HG03558 (cell line): ENCODE measurements around the gene EPB41L4A.

Experiments
- ATAC-seq: cut with Tn5 transposase; IDR thresholded peaks from one replicate; pipeline ENCODE4 v1.9.1; 2021; ENCODE audit warnings: moderate number of reproducible peaks; ENCODE audit not compliant: unreplicated experiment; ENCODE audit errors: extremely low read depth

Gene EPB41L4A

DNA sequence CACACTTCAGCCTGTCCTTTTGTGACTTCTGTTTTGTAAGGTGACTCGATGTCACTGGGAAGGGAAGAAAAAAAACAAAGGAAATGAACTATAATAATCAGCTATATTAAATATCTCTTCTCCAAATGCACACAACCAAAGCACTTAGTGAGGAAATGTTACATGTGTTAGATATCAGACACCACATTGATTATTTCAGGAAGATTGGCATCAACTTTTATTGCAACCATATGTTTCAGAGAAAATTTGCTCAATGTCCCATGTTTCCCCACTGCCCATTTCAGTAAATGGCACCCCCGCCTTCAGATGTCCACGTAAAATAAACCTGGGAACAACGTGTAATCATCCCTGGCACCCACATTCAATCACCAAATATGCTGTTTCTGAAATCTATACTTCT is 151.8 kb downstream of the EPB41L4A start:
- ATAC-seq, result no peak

DNA sequence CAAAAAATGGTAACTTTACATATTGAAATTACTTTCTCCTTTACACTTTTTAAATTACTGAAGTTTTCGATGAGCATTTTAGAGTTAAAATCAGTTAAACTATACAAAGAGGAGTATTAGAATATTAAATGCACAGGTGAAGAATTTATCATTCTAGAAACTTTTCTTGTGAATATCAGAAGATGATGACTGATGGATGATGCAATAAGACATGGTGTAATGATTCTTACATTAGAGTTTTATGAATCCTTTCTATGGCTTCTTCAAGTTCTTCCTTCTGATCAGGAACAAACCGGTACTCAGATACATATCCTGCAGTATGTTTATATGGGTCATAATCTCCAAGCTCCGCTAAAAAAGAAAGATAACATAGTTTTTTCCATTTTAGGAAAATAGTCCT is 154.4 kb downstream of the EPB41L4A start:
- no peak for ATAC-seq

DNA sequence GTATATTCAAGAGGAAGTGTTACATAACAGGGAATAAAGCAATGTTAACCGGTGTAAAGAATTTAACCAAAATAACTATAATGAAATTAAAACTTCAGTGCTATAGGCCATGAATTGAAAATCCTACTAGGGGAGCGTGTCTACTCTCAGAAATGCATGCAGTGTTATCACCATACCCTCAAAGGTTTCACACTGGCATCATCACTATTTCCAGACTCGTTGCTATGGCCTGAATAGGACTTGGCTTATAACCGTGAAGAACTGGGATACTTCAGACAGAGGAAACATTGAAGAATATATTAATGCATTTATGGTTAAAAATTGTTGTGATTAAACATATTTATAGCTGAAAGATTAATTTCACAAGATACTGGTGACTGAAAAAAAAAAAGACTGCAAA is 154.9 kb downstream of the EPB41L4A start:
- no peak for ATAC-seq

DNA sequence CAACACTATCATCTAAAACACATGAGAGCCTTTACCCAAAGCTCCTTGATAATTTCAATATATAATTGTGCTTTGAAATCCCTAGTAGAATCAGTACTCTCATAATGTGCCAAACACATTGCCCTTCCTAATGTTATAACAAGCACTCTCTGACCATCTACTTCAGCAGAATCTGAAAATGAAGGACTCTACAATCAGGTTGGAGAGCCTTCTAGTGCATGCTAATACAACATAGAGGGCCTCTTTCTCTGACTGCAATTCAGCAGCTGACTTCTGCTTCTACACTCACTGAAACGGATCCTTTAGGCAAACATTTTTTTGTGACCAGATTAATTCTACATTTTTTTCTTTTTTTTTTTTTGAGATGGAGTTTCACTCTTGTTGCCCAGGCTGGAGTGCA is 155.6 kb downstream of the EPB41L4A start:
- no peak for ATAC-seq

DNA sequence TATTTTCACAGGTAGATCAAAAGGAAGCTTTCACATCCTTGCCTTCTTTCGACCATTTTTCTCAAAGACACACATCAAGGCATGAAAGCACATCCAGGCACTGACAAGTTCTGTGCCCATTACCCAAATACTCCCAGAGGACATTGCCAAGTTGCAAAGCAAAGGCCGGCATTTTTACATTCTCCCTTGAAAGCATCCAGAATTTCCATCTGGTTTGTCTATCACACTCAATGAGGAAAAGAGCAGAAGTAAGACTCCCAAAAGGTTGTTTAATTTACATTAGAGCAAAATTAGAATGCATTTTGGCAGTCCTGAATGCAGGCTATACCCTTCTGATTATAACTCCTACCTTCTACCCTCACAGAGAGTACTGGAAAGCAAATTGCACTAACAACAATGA is 160.5 kb downstream of the EPB41L4A start:
- ATAC-seq, result no peak

DNA sequence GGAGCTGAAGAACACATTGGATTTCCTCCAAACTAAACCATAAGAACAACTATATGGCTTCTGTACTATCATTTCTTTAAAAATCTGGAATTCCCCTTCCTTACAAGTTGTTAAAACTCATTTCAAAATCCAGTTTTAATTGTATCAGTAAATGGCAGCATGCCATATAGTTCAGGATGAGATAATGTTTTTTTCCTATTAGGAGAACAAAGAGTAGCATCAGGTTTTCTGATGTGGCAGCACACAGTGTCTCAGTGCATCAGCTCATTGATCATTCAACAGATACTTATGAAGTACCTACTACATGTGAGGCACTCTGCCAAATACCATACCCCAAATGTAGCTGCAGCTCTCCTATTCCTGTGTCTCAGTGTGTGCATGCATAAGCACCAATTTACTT is 161.1 kb downstream of the EPB41L4A start:
- ATAC-seq, result no peak

DNA sequence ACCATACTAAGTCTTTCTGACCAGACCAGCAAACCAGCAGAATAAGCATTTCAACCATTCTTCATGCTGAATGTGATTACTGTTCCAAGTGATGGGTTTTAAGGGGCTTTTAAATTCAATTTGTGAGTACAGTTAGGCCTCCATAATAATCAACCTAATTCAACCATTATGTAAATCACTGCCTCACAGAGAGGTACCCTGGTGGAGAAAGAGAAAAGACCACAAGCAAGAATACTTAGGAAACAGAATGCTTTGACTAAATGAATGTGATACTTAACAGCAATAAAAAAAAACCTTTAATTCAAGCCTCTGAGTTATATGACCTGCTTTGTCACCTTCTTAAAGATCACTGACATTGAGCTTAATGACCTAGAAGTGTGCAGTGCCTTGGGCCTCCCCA is 162.1 kb downstream of the EPB41L4A start:
- ATAC-seq, result no peak

DNA sequence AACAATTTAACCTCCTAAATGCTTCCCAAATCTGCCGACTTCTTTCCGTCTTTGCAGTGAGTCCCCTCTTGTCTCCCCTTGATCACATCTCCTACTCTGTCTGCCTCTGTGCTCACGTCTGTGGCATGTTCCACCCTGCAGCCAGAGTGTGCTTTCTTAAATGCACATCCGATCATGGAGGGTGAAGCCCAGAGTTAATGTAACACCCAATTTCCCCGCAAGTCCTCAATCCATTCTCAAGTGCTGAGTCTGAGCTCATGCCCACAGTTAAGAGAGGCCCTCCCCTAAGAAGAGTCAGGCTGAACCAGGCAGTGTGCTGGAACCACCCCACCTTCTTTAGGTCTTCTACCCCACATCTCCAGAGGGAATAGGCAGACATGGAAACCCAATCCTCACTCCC is 164.8 kb downstream of the EPB41L4A start:
- ATAC-seq, result no peak

DNA sequence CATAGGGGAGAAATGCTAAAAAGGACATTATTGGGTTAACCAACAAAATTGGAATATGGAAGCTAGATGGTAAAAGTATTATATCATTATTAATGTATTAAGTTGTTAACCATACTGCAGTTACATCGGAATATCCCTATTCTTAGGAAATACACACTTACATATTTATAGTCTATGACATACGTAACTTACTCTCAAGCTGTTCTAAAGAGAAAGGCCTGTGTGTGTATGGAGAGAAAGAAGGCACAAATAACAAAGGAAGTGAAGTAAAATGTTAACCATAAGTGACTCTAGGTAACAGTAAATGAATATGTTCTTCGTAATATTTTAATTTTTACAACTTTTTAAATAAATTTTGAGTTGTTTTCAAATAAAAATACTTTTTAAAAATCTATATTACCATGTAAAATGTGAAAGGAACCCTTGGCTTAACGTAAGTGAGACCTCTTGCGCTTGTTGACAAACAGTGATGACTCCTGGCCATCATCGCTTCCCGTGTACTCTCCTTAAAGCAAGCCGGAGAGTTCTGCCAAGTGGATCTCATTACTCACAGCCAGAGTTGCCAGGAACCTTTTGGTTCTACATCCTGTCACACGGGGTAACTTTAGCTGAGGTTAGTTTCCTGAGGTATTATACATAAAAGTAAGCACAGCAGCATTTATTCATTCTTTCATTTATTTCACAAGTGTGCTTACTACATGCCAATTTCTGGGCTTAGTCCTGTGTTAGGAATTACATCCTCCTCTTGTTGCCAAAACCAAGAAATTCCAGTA is 165.4 kb downstream of the EPB41L4A start:
- no peak for ATAC-seq

DNA sequence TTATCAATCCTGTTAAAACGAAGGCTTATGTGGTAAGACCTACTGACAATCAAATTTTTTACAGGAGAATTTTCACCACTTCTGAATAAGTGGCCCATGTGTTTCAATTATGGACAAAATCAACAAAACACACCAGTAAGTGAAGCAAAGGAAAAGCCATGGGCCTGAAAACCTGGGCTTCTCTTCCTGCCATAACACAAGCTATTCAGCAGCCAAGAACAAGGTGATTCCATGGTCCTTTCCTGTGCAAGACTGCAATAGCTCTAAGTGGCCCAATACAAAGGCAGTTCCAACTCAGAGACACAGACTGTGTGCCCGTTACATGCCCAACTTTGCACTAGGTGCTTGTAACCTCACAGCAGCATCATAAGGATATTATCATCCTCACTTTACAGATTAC is 168.5 kb downstream of the EPB41L4A start:
- no peak for ATAC-seq

DNA sequence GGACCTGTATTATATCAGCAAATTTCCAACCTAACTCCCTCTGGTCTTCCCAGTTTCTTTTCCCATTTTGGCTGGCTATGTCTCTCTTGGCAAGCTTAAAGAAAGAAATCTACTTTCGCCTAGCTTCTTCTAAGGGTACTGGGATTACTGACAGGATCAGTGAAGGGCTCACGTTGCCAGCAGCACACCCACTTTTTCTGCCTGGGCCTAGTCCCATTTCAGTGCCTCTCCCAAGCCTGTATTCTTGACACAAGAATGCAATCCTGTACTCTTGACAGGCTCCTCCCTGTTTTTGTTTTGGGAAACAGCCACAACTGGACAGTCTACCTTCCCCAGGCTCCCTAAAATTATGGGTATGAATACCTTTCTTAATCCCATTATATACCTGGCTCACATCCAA is 170.5 kb downstream of the EPB41L4A start:
- ATAC-seq, result no peak

DNA sequence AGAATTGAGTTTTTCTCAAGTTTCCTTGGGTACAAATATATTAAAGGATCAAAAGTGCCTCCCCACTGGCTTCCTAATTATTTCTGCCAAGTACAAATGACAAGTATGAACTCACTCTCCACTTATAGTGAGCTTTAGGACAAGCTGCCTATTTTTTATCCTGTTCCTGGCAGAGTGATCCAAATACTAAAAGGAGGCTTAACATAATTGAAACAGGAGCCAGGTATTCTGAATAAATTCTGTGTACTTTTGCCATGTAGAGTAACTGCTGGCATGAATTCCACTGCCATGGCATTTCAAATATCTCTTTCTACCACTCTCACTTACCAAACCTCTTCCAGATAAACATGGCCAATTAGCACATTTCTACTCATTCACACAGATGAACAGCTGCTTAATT is 171.1 kb downstream of the EPB41L4A start:
- ATAC-seq, result no peak

DNA sequence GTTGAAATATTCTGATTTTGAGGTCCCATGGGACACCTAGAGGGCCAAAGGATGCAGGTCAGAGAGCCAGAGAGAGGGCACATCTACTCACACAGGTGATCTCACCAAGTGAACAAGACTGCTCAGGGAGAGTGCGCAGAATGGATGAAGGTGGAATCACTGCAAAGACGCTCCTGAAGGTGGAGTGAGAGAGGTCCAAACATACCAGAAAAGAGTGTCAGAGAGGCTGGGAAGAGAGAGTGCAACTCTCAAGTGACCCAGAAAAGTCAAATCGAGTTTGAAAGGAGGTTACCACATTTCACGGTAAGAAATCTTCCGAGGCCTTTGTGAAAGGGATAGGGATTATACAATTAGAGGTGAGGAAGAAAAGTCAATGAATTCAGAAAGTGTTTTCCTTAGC is 173.4 kb downstream of the EPB41L4A start:
- no peak for ATAC-seq

DNA sequence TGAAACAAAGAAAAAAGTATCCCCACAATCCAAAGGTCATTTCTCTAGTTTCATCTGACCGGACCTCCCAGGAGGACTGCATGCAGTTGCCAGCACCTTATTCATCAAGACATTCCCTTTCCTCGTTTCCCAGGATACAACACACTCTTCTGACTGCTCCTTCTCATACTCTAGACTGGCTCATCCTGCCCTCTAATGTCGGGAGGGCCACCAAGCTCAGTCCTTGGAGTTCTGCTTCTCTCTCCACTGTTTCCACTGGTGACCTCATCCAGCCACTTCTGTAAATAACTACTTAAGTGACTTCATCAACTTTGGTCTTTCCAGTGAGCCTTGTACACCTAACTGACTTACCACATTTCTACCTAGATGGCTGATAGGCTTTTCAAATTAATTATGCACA is 179.1 kb downstream of the EPB41L4A start:
- no peak for ATAC-seq

DNA sequence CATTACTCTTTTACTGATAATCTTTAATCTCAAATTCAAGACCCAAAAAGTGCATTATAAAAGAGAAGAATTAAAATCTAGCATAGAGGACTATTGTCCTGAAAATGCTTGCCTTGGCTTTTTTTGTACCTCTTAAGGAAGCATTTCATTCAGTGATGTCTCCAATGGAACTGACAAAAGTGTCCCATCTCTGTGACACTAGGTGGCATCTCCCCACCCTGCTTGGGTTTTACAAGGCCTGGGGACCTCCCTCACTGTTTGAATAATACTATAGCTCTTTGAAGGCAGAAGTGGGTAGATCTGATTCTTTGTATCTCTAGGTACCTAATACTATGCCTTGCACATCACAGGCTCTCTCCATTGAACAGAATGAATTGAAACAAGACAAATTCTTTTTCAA is 180.6 kb downstream of the EPB41L4A start:
- ATAC-seq, result no peak

DNA sequence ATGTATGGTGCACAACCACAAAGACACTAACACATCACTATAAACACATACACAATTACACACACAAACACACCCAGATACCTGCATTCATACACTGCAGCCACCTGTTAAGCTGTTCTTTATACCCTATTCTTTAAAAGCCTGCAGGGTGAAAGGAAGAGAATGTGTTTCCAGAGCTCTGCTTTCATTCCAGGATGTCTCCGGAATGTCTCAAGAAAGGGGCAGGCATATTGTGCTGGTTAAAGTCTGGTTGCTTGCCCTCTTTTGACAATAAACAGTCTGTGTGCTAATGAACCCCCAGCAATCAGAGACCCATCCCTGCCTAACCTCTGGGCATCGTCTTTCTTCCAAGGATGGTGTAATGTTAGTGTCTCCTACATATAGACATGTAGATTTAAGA is 181.6 kb downstream of the EPB41L4A start:
- ATAC-seq, result no peak

DNA sequence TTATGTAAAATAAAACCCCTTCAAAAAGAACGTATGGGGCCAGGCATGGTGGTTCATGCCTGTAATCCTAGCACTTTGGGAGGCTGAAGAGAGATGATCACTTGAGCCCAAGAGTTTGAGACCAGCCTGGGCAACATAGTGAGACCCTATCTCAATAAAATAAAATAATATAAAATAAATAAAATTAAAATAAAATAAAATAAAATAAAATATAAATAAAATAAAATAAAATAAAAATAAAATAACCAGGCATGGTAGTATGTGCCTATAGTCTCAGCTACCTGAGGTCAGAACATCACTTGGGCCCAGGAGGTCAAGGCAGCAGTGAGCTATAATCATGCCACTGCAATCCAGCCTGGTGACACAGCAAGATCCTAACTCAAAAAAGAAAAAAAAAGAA is 185.1 kb downstream of the EPB41L4A start:
- ATAC-seq, result no peak

DNA sequence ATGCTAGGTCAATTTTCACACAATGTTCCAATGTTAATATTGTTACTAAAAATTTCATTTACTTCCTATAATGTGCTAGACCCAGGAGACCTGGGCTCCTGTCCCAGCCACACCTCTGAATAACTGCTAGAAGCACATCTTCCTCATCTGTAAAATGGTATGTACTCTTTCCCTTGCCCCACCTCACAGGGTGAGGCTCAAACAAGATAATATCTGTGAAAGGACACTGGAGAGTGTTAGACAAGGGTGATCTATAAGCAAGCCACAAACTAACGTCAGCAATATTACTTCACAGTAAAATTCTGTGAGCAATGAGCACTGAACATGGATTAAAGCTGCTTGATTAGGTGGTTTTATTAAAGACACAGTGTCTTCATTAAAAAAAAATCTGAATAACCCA is 186.4 kb downstream of the EPB41L4A start:
- ATAC-seq, result no peak

DNA sequence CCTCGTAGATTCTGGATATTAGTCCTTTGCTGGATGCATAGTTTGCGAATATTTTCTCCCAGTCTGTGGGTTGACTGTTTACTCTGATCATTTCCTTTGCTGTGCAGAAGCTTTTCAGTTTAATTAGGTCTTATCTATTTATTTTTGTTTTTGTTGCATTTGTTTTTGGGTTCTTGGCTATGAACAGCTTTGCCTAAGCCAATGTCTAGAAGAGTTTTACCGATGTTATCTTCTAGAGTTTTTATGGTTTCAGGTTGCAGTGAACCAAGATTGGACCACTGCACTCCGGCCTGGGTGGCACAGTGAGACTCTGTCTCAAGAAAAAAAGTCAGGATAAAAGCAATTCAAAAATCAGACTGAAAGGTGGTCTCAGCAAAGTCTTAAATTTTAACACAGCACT is 188.5 kb downstream of the EPB41L4A start:
- ATAC-seq, result no peak

DNA sequence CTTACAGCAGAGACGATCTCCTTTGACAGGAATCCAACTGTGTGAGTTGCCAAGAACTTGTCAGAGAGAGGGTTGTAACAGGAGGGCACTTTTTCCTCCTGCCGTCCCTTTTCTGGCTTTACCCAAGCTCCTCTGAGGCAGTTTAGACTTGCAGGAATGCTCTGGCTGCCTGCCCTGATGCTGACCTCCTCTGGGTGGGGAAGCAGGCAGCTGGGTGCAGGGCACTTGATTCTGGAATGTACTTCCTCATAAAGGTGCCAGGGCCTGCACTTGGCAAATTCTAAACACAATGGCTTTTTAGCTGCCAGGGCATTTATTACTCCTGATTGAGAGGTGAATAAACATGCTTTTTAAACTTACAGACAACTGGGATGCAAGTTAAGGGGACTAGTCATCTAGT is 190.4 kb downstream of the EPB41L4A start:
- no peak for ATAC-seq

DNA sequence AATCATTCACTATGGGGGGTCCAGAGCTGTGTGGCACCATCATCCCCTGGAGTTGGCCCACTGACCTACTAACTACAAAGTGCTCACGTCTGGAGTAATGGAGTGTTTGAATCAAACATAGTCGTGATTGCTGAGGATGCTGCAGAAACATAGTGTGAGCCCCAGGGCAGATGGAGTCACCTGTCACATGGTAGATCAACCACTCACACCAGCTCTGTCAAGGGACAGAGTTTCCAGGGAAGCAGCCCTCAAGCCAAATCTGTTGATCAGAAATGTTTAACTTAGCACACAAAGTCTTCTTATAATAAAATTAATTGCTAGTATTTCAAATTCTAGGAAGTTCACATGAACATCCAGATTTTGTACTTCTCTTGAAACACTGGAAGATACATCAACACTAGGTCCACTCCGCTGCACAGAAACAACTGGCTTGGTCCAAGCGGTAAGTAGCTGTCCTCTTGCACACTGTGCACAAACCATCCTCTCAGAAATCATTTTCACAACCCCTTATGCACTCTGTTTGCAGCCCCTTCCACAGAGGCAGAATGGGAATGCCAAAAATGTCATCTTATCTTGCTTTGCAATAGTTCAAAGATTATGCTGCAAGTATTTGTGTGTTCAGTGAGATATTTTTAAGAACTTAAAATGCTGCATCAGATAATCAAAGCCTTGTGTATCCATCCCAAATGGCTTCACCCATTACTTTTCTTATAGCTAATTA is 191.0 kb downstream of the EPB41L4A start:
- no peak for ATAC-seq

DNA sequence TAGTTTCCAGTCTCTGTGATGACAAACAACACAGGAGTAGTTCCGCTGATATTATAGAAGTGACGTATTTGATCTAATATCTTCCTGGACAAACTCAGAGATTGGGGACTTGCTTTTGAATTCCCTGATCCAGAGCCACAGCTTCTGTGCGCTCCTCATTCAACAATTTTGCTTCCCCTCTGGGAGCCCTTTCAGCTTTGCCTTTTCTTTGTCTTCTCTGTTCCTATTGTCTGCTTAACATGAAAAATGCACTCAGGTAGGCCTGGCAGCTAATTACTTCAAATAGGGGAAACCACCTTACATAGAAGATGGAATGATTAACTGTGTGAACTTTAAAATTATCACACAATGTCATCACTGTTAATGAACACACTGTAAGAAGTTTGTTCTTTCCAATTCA is 192.9 kb downstream of the EPB41L4A start:
- no peak for ATAC-seq
